Testis (tissue), 2 donors: ENCODE data around the gene HRH1.

Experiments used
- CTCF ChIP-seq, 3 experiments: fragments of 450-650 bp in 2 of 3; fragments of 200-600 bp in 1 of 3; sonication (generic) in 1 of 3; IDR thresholded peaks; one replicate each; pipeline ENCODE4 v1.5.1; 2016 to 2019; ENCODE audit warnings: antibody characterized with exemption in 3 of 3, mild to moderate bottlenecking in 2 of 3, moderate library complexity in 1 of 3
- POLR2A ChIP-seq: fragments of 450-650 bp; IDR thresholded peaks from one replicate; pipeline ENCODE4 v1.6.1; 2017; ENCODE audit warnings: antibody characterized with exemption, mild to moderate bottlenecking, moderate library complexity

DNA sequence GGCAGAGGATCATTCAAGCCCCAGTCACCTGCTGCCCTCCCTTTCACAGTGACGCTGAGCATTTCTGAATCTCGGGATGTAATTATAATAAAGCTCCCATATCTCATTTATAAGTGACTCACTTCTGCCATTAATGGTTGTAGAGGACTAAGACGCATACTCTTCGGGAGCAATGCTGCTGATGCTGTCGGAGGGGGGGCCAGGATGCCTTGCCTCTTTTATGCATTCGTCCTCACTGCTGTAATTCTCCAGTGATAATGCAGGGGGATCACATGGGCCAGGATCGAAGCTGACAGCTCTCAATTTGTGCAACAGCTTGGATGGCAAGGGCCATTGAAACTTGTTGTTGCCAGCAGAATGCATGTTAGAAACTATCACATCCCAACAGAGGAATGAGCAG, 3.1 kb downstream of the HRH1 start:
- TF ChIP-seq POLR2A (no peak), CTCF (IDR thresholded peaks at IDR 0.05) (no peak)
